Prostate gland (tissue), 2 donors: Measurements from ENCODE around the gene E2F2. TPM values are rescaled to one million over a fixed set of nuclear protein-coding genes. Genes with fewer than 3 reads are reported as not detected.

Source experiments
- DNase-seq: peaks from one replicate; pipeline ENCODE4 v3.0.0-alpha.2; 2019; ENCODE audit warnings: low spot score
- H3K27ac ChIP-seq, 2 donors: fragments of 200-600 bp; sonication (generic); 2 replicates each; pipeline ENCODE4 v1.5.1; 2017 to 2019
- H3K27me3 ChIP-seq: fragments of 200-600 bp; sonication (generic); replicated peaks from 2 replicates; pipeline ENCODE4 v1.5.1; 2019; ENCODE audit not compliant: insufficient read depth
- H3K36me3 ChIP-seq, 2 donors: fragments of 200-600 bp; sonication (generic); 1 replicate in 1 of 2; 2 replicates in 1 of 2; pipeline versions ENCODE4 v1.5.1 to v1.8.1; 2017 to 2019
- H3K4me1 ChIP-seq: fragments of 200-600 bp; sonication (generic); replicated peaks from 2 replicates; pipeline ENCODE4 v1.5.1; 2019
- H3K4me3 ChIP-seq, 2 donors: fragments of 200-600 bp; sonication (generic); 2 replicates each; pipeline ENCODE4 v1.5.1; 2017 to 2019
- H3K9me3 ChIP-seq: fragments of 200-600 bp; sonication (generic); 2 replicates; pipeline ENCODE4 v1.5.1; 2017
- CTCF ChIP-seq, 4 experiments: fragments of 200-600 bp in 2 of 4; fragments of 450-650 bp in 2 of 4; sonication (generic) in 2 of 4; IDR thresholded peaks; 1 replicate in 3 of 4; 2 replicates in 1 of 4; pipeline ENCODE4 v1.5.1; 2016 to 2019; ENCODE audit warnings: antibody characterized with exemption in 4 of 4, mild to moderate bottlenecking in 2 of 4, moderate library complexity in 2 of 4
- POLR2A ChIP-seq: fragments of 450-650 bp; IDR thresholded peaks from one replicate; pipeline ENCODE4 v1.6.1; 2016; ENCODE audit warnings: antibody characterized with exemption, mild to moderate bottlenecking
- POLR2AphosphoS5 ChIP-seq: sonication (generic); formaldehyde crosslinking; IDR thresholded peaks from one replicate; pipeline ENCODE4 v1.6.1; 2017; ENCODE audit warnings: antibody characterized with exemption
- WGBS: methylation state at CpG from one replicate; pipeline ENCODE4 v1.1.5; 2018; 5-methylcytosine and 5-hydroxymethylcytosine counted together
- intact Hi-C: fragments of 100-400 bp; cut with DNase I; formaldehyde crosslinking; loops from one replicate; pipeline ENCODE4 v1.14.2; 2022
- total RNA-seq, 2 donors: library from RNA; depleted of rRNA; stranded (reverse); fragments of >200 nt; gene quantifications; one replicate each; pipeline ENCODE4 v1.1.0, GENCODE V29; 2016

Gene E2F2
- total RNA-seq, 2 donors from 2014 or later: 1.0 to 4.1 TPM

GRCh38 chr1:23526329-23527041 is 4.5 kb downstream of the E2F2 start:
- TF ChIP-seq POLR2A: no peak
- TF ChIP-seq POLR2AphosphoS5: no peak
- no peak for TF ChIP-seq CTCF (IDR thresholded peaks at IDR 0.05)
- Histone ChIP-seq H3K27me3 (no peaks in the 10 kb centered on the region), H3K4me1 (peaks cover 8% of the 10 kb centered on the region), H3K36me3 (no peaks in the 10 kb centered on the region), H3K27ac (no peak overlapping the region), H3K4me3 (no peak overlapping the region), H3K9me3 (no peaks in the 10 kb centered on the region)
- intact Hi-C loops: no loop called here
- 94% methylated on average over 8 of the region's 8 CpGs for whole genome bisulfite sequencing
- DNase-seq: no peak

- no peak overlapping the region for H3K27ac ChIP-seq
- TF ChIP-seq POLR2A (no peak), POLR2AphosphoS5 (no peak), CTCF (IDR thresholded peaks at IDR 0.05) (no peak)
- H3K4me1 ChIP-seq: peaks cover 5% of the 10 kb centered on the region
- H3K36me3 ChIP-seq: no peaks in the 10 kb centered on the region
- H3K27me3 ChIP-seq: no peaks in the 10 kb centered on the region
- H3K9me3 ChIP-seq: no peaks in the 10 kb centered on the region
- DNase-seq: no peak
- intact Hi-C loops: no loop called here
- WGBS: 81% methylated on average over 5 of the region's 5 CpGs
- H3K4me3 ChIP-seq: no peak overlapping the region
Observed at GRCh38 chr1:23525558-23526250, 5.3 kb downstream of the E2F2 start.

GRCh38 chr1:23524716-23525401 is 6.2 kb downstream of the E2F2 start:
- Histone ChIP-seq H3K27ac (no peak overlapping the region), H3K4me3 (no peak overlapping the region), H3K27me3 (no peaks in the 10 kb centered on the region), H3K9me3 (no peaks in the 10 kb centered on the region), H3K4me1 (no peaks in the 10 kb centered on the region), H3K36me3 (no peaks in the 10 kb centered on the region)
- no peak for DNase-seq
- TF ChIP-seq CTCF (IDR thresholded peaks at IDR 0.05): no peak
- no peak for TF ChIP-seq POLR2A
- no peak for TF ChIP-seq POLR2AphosphoS5
- WGBS: 51% methylated on average over 9 of the region's 9 CpGs
- intact Hi-C loops: no loop called here

GRCh38 chr1:23524163-23524562 is 6.9 kb downstream of the E2F2 start:
- DNase-seq: no peak
- 78% methylated on average over 3 of the region's 3 CpGs for WGBS
- intact Hi-C loops: no loop called here
- TF ChIP-seq POLR2AphosphoS5: no peak
- TF ChIP-seq CTCF (IDR thresholded peaks at IDR 0.05): no peak
- TF ChIP-seq POLR2A: no peak
- no peak overlapping the region for H3K27ac ChIP-seq
- H3K27me3 ChIP-seq: no peaks in the 10 kb centered on the region
- H3K9me3 ChIP-seq: no peaks in the 10 kb centered on the region
- no peaks in the 10 kb centered on the region for H3K4me1 ChIP-seq
- H3K36me3 ChIP-seq: no peaks in the 10 kb centered on the region
- H3K4me3 ChIP-seq: no peak overlapping the region
